Testis (tissue), 2 donors: ENCODE data around the gene ABHD2.

Experiments
- CTCF ChIP-seq, 3 experiments: fragments of 450-650 bp in 2 of 3; fragments of 200-600 bp in 1 of 3; sonication (generic) in 1 of 3; IDR thresholded peaks; one replicate each; pipeline ENCODE4 v1.5.1; 2016 to 2019; ENCODE audit warnings: antibody characterized with exemption in 3 of 3, mild to moderate bottlenecking in 2 of 3, moderate library complexity in 1 of 3
- POLR2A ChIP-seq: fragments of 450-650 bp; IDR thresholded peaks from one replicate; pipeline ENCODE4 v1.6.1; 2017; ENCODE audit warnings: antibody characterized with exemption, mild to moderate bottlenecking, moderate library complexity

DNA sequence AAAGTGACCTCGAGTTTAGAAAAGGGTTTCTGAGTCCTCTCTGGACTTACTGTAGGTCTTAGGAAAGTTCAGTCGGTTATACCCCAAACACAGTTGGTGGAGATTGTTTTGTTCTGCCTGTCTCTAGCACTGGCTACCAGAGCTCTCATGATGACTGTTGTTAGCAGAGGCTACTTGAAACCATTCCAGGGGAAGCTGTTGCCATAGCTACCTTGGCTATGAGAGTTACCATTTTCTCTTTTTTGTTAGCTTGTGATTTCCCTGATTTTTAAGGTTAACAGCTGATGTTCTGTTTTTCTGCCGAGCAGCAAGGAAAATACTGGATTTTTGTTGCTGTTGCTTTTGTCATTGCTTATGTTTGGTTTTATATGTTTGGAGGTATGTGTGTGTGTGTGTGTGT lies 26.7 kb downstream of the ABHD2 start:
- TF ChIP-seq CTCF (IDR thresholded peaks at IDR 0.05) (no peak), POLR2A (no peak)
